Stimulated activated CD4-positive, alpha-beta T cell treated with anti-CD3 and anti-CD28 coated beads, Interleukin-4, amount 100 ng/mL, for 1 hour (primary cell): ENCODE data around the gene CDC42BPG.
A peak's percentile ranks its signal among the peaks of the same experiment; 100 is the strongest.

ENCODE experiments used
- DNase-seq: peaks from one replicate; pipeline ENCODE4 v3.0.0-alpha.2; 2020

CDC42BPG gene

GRCh38 chr11:64786308-64786707 is 58.1 kb downstream of the CDC42BPG start:
- no peak for DNase-seq

GRCh38 chr11:64784813-64785581 is 59.5 kb downstream of the CDC42BPG start:
- no peak for DNase-seq

- peak; percentile 96 for DNase-seq
Observed at GRCh38 chr11:64778473-64779298, 65.8 kb downstream of the CDC42BPG start, which contains the start of gene SF1. Gene SF1, minus strand, starts transcription at chr11:64778542. Its CDS starts 150 bp downstream, at chr11:64778392.

- DNase-seq, result no peak
Observed at GRCh38 chr11:64778223-64778472, 66.3 kb downstream of the CDC42BPG start.

GRCh38 chr11:64777449-64778222 is 66.8 kb downstream of the CDC42BPG start:
- DNase-seq, result peak; percentile 84

GRCh38 chr11:64776875-64777274 is 67.6 kb downstream of the CDC42BPG start:
- DNase-seq, result no peak

GRCh38 chr11:64776425-64776824 is 68.0 kb downstream of the CDC42BPG start:
- no peak for DNase-seq

- no peak for DNase-seq
Observed at GRCh38 chr11:64774144-64774543, 70.3 kb downstream of the CDC42BPG start.
